Esophagus squamous epithelium (tissue), 4 donors: Measurements from ENCODE around the gene EFS.

ENCODE experiments used
- POLR2A ChIP-seq, 4 donors: fragments of 450-650 bp; IDR thresholded peaks; one replicate each; pipeline ENCODE4 v1.6.1; 2017; ENCODE audit warnings: antibody characterized with exemption in 4 of 4, mild to moderate bottlenecking in 4 of 4, moderate library complexity in 3 of 4
- TF ChIP-seq, protein P1 (sequence below), 6 experiments: fragments of 450-650 bp in 4 of 6; fragments of 200-600 bp in 2 of 6; sonication (generic) in 2 of 6; IDR thresholded peaks; one replicate each; pipeline ENCODE4 v1.5.1; 2016 to 2019; ENCODE audit warnings: antibody characterized with exemption in 6 of 6, mild to moderate bottlenecking in 4 of 6, moderate library complexity in 4 of 6

DNA sequence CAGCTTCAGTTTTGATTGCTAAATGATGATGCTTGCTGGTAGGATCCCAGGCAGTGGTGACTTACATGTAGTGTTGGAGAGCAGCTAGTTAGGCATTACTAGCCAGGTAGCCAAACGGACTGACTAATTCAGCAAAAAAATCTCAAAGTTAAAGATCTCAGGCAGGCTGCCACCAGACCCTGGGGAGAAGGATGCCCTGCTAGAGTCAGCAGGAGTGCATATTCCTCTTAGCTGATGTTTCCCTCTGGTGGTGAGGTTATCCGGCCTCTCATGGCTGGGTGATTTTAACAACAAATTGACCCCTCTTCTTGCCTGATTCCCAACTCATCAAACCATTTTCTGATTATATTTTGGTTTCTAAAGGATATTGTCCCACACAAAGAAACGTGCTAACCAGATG is 2.8 kb downstream of the EFS start:
- TF ChIP-seq, protein P1, sequence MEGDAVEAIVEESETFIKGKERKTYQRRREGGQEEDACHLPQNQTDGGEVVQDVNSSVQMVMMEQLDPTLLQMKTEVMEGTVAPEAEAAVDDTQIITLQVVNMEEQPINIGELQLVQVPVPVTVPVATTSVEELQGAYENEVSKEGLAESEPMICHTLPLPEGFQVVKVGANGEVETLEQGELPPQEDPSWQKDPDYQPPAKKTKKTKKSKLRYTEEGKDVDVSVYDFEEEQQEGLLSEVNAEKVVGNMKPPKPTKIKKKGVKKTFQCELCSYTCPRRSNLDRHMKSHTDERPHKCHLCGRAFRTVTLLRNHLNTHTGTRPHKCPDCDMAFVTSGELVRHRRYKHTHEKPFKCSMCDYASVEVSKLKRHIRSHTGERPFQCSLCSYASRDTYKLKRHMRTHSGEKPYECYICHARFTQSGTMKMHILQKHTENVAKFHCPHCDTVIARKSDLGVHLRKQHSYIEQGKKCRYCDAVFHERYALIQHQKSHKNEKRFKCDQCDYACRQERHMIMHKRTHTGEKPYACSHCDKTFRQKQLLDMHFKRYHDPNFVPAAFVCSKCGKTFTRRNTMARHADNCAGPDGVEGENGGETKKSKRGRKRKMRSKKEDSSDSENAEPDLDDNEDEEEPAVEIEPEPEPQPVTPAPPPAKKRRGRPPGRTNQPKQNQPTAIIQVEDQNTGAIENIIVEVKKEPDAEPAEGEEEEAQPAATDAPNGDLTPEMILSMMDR (IDR thresholded peaks at IDR 0.05), result no peak
- no peak for TF ChIP-seq POLR2A (IDR thresholded peaks at IDR 0.05)
